ENCODE measurements around the gene TAAR1. TPM values are rescaled to one million over a fixed set of nuclear protein-coding genes. Genes with fewer than 3 reads are reported as not detected.
"Not testable (repeated sequence)": the region's sequence is repeated elsewhere in the genome, so short reads cannot be mapped to it uniquely, and the experiment has no call there.

TAAR1 gene
- total RNA-seq, 4 donors from 2014 or later: 0.41 TPM; not detected in 3

GRCh38 chr6:132612449-132613108 is 46.4 kb downstream of the TAAR1 start:
- H3K27me3 ChIP-seq: no peaks in the 10 kb centered on the region
- H3K36me3 ChIP-seq: no peaks in the 10 kb centered on the region
- no peaks in the 10 kb centered on the region for H3K9me3 ChIP-seq
- no peak overlapping the region for H3K4me3 ChIP-seq
- DNase-seq: no peak
- H3K27ac ChIP-seq: no peak overlapping the region
- H3K4me1 ChIP-seq: no peaks in the 10 kb centered on the region
- intact Hi-C loops (cut with DNase I; ENCODE audit: low total_unique reads): no loop called here
- TF ChIP-seq, protein P1, sequence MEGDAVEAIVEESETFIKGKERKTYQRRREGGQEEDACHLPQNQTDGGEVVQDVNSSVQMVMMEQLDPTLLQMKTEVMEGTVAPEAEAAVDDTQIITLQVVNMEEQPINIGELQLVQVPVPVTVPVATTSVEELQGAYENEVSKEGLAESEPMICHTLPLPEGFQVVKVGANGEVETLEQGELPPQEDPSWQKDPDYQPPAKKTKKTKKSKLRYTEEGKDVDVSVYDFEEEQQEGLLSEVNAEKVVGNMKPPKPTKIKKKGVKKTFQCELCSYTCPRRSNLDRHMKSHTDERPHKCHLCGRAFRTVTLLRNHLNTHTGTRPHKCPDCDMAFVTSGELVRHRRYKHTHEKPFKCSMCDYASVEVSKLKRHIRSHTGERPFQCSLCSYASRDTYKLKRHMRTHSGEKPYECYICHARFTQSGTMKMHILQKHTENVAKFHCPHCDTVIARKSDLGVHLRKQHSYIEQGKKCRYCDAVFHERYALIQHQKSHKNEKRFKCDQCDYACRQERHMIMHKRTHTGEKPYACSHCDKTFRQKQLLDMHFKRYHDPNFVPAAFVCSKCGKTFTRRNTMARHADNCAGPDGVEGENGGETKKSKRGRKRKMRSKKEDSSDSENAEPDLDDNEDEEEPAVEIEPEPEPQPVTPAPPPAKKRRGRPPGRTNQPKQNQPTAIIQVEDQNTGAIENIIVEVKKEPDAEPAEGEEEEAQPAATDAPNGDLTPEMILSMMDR (IDR thresholded peaks at IDR 0.05): no peak
- no peak for TF ChIP-seq POLR2A (IDR thresholded peaks at IDR 0.05)

DNA sequence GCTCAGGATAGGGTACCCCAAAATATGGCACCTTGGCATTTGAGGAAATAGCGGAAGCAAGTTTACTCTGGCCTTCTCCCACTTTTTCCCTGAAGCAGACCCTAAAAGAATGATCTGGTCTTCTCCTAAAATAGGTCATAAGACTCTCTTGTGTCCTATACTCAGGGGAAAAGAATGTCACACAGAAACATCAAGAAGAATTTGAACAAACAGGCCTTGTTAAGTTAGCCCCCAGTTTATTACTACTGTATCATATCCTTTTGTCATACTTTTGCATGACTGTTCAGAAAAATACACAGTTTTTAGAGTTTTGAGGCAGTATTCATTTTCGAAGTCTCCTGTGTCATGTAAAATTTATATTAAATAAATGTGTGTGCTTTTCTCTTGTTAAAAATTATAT is 47.4 kb downstream of the TAAR1 start:
- TF ChIP-seq, protein P1 (IDR thresholded peaks at IDR 0.05): no peak
- TF ChIP-seq POLR2A (IDR thresholded peaks at IDR 0.05): no peak
- intact Hi-C loops (cut with DNase I; ENCODE audit: low total_unique reads): no loop called here
- Histone ChIP-seq H3K4me3 (no peak overlapping the region), H3K27me3 (no peaks in the 10 kb centered on the region), H3K4me1 (no peaks in the 10 kb centered on the region), H3K9me3 (no peaks in the 10 kb centered on the region), H3K36me3 (no peaks in the 10 kb centered on the region), H3K27ac (no peak overlapping the region)
- DNase-seq: no peak

- intact Hi-C loops (cut with DNase I; ENCODE audit: low total_unique reads): no loop called here
- peaks cover 0 to 3% of the 10 kb centered on the region in 2 donors for H3K27me3 ChIP-seq
- no peak for TF ChIP-seq POLR2A (IDR thresholded peaks at IDR 0.05)
- TF ChIP-seq, protein P1 (IDR thresholded peaks at IDR 0.05): no peak
- H3K9me3 ChIP-seq: no peaks in the 10 kb centered on the region
- no peaks in the 10 kb centered on the region for H3K36me3 ChIP-seq
- H3K4me1 ChIP-seq: no peaks in the 10 kb centered on the region
- no peak overlapping the region for H3K4me3 ChIP-seq
- DNase-seq: no peak
- H3K27ac ChIP-seq: no peak overlapping the region
These were observed 51.3 kb downstream of the TAAR1 start for GRCh38 chr6:132607544-132608233.

DNA sequence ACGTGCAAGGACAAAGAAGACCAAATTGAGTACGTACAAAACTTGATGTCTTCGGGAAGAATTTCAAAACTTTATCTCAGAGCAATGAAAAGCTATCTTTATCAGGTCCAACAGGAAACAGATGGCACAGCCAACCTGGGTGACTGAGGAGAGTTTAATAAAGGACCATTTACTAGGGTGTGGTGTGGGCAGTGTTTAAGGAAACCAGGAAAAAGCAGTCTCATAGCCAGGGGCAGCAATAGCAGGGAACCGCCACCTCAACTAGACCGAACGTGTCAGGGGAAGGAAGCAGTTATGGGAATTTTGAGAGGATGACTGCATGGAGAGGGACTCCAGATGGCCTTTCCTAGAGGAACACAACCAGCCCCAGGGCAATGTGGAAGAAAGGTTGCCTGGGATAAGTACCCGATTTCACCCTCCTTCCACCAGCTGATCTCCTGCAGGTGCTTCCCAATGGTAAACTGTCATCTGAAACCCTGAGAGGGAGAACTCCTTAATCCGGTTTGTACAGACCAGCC is 54.3 kb downstream of the TAAR1 start:
- Histone ChIP-seq H3K4me1 (no peaks in the 10 kb centered on the region), H3K27me3 (peaks cover 0 to 3% of the 10 kb centered on the region in 2 donors), H3K36me3 (no peaks in the 10 kb centered on the region), H3K4me3 (no peak overlapping the region), H3K27ac (no peak overlapping the region), H3K9me3 (no peaks in the 10 kb centered on the region)
- no peak for DNase-seq
- no peak for TF ChIP-seq POLR2A (IDR thresholded peaks at IDR 0.05)
- TF ChIP-seq, protein P1 (IDR thresholded peaks at IDR 0.05): no peak
- intact Hi-C loops (cut with DNase I; ENCODE audit: low total_unique reads): no loop called here

DNA sequence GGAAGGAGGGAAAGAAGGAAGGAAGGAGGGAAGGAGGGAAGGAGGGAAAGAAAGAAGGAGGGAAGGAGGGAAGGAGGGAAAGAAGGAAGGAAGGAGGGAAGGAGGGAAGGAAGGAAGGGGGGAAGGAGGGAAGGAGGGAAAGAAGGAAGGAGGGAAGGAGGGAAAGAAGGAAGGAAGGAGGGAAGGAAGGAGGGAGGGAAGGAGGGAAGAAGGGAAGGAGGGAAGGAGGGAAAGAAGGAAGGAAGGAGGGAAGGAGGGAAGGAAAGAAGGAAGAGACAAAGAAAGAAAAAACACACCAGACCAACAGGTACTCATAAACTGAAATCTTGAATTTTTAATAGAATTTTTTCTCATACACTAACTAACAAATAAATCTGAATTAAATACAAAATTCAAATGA is 58.1 kb downstream of the TAAR1 start:
- intact Hi-C loops (cut with DNase I; ENCODE audit: low total_unique reads); H3K27me3 ChIP-seq; H3K9me3 ChIP-seq; DNase-seq; H3K4me3 ChIP-seq; H3K4me1 ChIP-seq; H3K27ac ChIP-seq; H3K36me3 ChIP-seq: not testable (repeated sequence)

Data from uterus (tissue), 4 donors.